ENCODE data around the gene PLBD1.

DNA sequence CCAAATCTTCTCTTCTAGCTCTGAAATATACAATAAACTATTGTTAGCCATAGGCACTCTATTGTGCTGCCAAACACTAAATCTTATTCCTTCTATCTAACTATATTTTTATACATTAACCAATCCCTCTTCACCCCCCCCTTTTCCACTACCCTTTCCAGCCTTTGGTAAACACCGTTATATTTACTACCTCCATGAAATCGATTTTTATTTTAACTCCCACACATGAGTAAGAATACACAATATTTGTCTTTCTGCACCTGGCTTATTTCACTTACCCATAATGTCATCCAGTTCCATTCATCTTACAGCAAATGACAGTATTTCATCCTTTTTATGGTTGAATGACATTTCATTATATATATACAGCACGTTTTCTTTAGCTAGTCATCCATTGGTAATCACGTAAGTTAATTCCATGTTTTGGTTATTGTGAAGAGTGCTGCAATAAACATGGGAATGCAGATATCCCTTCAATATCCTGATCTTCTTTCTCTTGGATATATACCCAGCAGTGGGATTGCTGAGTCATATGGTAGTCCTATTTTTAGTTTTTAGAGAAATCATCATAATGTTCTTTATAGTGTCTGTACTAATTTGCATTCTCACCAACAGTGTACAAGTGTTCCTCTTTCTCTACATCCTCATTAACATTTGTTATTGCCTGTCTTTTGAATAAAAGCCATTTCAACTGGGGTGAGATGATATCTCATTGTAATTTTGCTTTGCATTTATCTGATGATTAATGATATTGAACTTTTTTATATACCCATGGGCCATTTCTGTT, 34.2 kb upstream of the PLBD1 start:
- no peak for TF ChIP-seq EZH2phosphoT487 (IDR thresholded peaks at IDR 0.05; ENCODE audit: borderline replicate concordance, low read depth)
- TF ChIP-seq, protein P1, sequence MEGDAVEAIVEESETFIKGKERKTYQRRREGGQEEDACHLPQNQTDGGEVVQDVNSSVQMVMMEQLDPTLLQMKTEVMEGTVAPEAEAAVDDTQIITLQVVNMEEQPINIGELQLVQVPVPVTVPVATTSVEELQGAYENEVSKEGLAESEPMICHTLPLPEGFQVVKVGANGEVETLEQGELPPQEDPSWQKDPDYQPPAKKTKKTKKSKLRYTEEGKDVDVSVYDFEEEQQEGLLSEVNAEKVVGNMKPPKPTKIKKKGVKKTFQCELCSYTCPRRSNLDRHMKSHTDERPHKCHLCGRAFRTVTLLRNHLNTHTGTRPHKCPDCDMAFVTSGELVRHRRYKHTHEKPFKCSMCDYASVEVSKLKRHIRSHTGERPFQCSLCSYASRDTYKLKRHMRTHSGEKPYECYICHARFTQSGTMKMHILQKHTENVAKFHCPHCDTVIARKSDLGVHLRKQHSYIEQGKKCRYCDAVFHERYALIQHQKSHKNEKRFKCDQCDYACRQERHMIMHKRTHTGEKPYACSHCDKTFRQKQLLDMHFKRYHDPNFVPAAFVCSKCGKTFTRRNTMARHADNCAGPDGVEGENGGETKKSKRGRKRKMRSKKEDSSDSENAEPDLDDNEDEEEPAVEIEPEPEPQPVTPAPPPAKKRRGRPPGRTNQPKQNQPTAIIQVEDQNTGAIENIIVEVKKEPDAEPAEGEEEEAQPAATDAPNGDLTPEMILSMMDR (IDR thresholded peaks at IDR 0.05), result no peak

Measured in SK-N-SH (cell line).